Measurements from ENCODE around the gene PPP4R4.

Gene PPP4R4

GRCh38 chr14:94173885-94174603, at the start of gene PPP4R4:
Gene PPP4R4 (plus strand): TSS chr14:94174322. CDS start chr14:94174466, 144 bp downstream.
- peak; percentile 83 for DNase-seq

GRCh38 chr14:94124582-94125377, 49.3 kb upstream of the PPP4R4 start:
- DNase-seq = no peak

GRCh38 chr14:94125659-94126418, 48.3 kb upstream of the PPP4R4 start:
- no peak for DNase-seq

GRCh38 chr14:94126419-94126677, 47.8 kb upstream of the PPP4R4 start:
- no peak for DNase-seq

GRCh38 chr14:94126800-94127199, 47.3 kb upstream of the PPP4R4 start:
- DNase-seq = no peak

- no peak for DNase-seq
These were observed 46.8 kb upstream of the PPP4R4 start for GRCh38 chr14:94127330-94127729.

- no peak for DNase-seq
These were observed 45.8 kb upstream of the PPP4R4 start for GRCh38 chr14:94128216-94128839.

GRCh38 chr14:94129111-94129757, 44.9 kb upstream of the PPP4R4 start, which contains the start of gene IFI27L2:
Gene IFI27L2 (minus strand): TSS chr14:94129604. CDS start chr14:94129564, 40 bp downstream.
- peak; percentile 47 for DNase-seq

- no peak for DNase-seq
These were observed 44.2 kb upstream of the PPP4R4 start for GRCh38 chr14:94129758-94130414.

- DNase-seq = peak; percentile 62
These were observed 41.7 kb upstream of the PPP4R4 start for GRCh38 chr14:94132285-94132887.

GRCh38 chr14:94135476-94135875, 38.6 kb upstream of the PPP4R4 start:
- no peak for DNase-seq

GRCh38 chr14:94136575-94137331, 37.4 kb upstream of the PPP4R4 start:
- DNase-seq = peak; percentile 64

- no peak for DNase-seq
These were observed 35.9 kb upstream of the PPP4R4 start for GRCh38 chr14:94138251-94138650.

- DNase-seq = no peak
These were observed 35.1 kb upstream of the PPP4R4 start for GRCh38 chr14:94139006-94139405.

- no peak for DNase-seq
These were observed 34.7 kb upstream of the PPP4R4 start for GRCh38 chr14:94139421-94139820.

GRCh38 chr14:94142247-94142646, 31.9 kb upstream of the PPP4R4 start:
- DNase-seq = no peak

GRCh38 chr14:94142836-94143235, 31.3 kb upstream of the PPP4R4 start:
- DNase-seq = no peak

- DNase-seq = no peak
These were observed 30.9 kb upstream of the PPP4R4 start for GRCh38 chr14:94143239-94143638.

GRCh38 chr14:94143711-94144110, 30.4 kb upstream of the PPP4R4 start:
- no peak for DNase-seq

- no peak for DNase-seq
These were observed 29.4 kb upstream of the PPP4R4 start for GRCh38 chr14:94144765-94145164.
